ENCODE results near the gene OVOL1. TPM values are rescaled to one million over a fixed set of nuclear protein-coding genes. Genes with fewer than 3 reads are reported as not detected.

Gene OVOL1
- total RNA-seq, 2 donors from 2014 or later = 3.4 to 5.5 TPM

GRCh38 chr11:65814131-65814985 is 27.5 kb downstream of the OVOL1 start:
- no peak for TF ChIP-seq CTCF (conservative IDR thresholded peaks at IDR 0.05)
- H3K27me3 ChIP-seq (ENCODE audit: control insufficient read depth, insufficient read depth, low read length, poor library complexity, severe bottlenecking) = peaks cover 15% of the 10 kb centered on the region
- 82 to 85% methylated on average over 13 to 18 of the region's 18 CpGs for WGBS, 2 experiments (ENCODE audit: insufficient coverage in 1 of 2, insufficient read length in 1 of 2)
- no peak for DNase-seq
- peaks cover 27% of the 10 kb centered on the region for H3K27me3 Mint-ChIP-seq (ENCODE audit: insufficient read depth)
- H3K36me3 ChIP-seq (ENCODE audit: control insufficient read depth, insufficient read depth, low read length) = no peaks in the 10 kb centered on the region
- no peak overlapping the region for H3K4me3 ChIP-seq (ENCODE audit: low read length)
- H3K4me1 Mint-ChIP-seq = peaks cover 10% of the 10 kb centered on the region
- H3K27ac Mint-ChIP-seq = no peak overlapping the region
- no peak overlapping the region for H3K4me3 Mint-ChIP-seq
- no peak overlapping the region for H3K27ac ChIP-seq (ENCODE audit: low read depth, low read length)
- no peak overlapping the region for H3K9ac ChIP-seq (ENCODE audit: extremely low read depth, low read length, poor library complexity, severe bottlenecking)
- no peaks in the 10 kb centered on the region for H3K9me3 ChIP-seq (ENCODE audit: control insufficient read depth, low read length)
- no peaks in the 10 kb centered on the region for H3K36me3 Mint-ChIP-seq (ENCODE audit: low read depth)
- H3K4me1 ChIP-seq (ENCODE audit: control insufficient read depth, insufficient read depth, low read length) = no peaks in the 10 kb centered on the region
- no peaks in the 10 kb centered on the region for H3K9me3 Mint-ChIP-seq

- H3K27ac Mint-ChIP-seq = no peak overlapping the region
- H3K36me3 ChIP-seq (ENCODE audit: control insufficient read depth, insufficient read depth, low read length) = no peaks in the 10 kb centered on the region
- peaks cover 10% of the 10 kb centered on the region for H3K4me1 Mint-ChIP-seq
- H3K4me3 ChIP-seq (ENCODE audit: low read length) = no peak overlapping the region
- no peak for TF ChIP-seq CTCF (conservative IDR thresholded peaks at IDR 0.05)
- no peak for DNase-seq
- H3K9ac ChIP-seq (ENCODE audit: extremely low read depth, low read length, poor library complexity, severe bottlenecking) = no peak overlapping the region
- 90 to 92% methylated on average over 14 to 16 of the region's 16 CpGs for WGBS, 2 experiments (ENCODE audit: insufficient coverage in 1 of 2, insufficient read length in 1 of 2)
- no peaks in the 10 kb centered on the region for H3K4me1 ChIP-seq (ENCODE audit: control insufficient read depth, insufficient read depth, low read length)
- H3K27ac ChIP-seq (ENCODE audit: low read depth, low read length) = no peak overlapping the region
- H3K27me3 ChIP-seq (ENCODE audit: control insufficient read depth, insufficient read depth, low read length, poor library complexity, severe bottlenecking) = peaks cover 15% of the 10 kb centered on the region
- no peaks in the 10 kb centered on the region for H3K9me3 Mint-ChIP-seq
- H3K36me3 Mint-ChIP-seq (ENCODE audit: low read depth) = no peaks in the 10 kb centered on the region
- H3K9me3 ChIP-seq (ENCODE audit: control insufficient read depth, low read length) = no peaks in the 10 kb centered on the region
- no peak overlapping the region for H3K4me3 Mint-ChIP-seq
- peaks cover 23% of the 10 kb centered on the region for H3K27me3 Mint-ChIP-seq (ENCODE audit: insufficient read depth)
These were observed 28.2 kb downstream of the OVOL1 start for GRCh38 chr11:65814986-65815565.

GRCh38 chr11:65816696-65817095 is 29.8 kb downstream of the OVOL1 start:
- no peaks in the 10 kb centered on the region for H3K36me3 Mint-ChIP-seq (ENCODE audit: low read depth)
- 90 to 96% methylated on average over 2 to 3 of the region's 3 CpGs for WGBS, 2 experiments (ENCODE audit: insufficient coverage in 1 of 2, insufficient read length in 1 of 2)

More at GRCh38 chr11:65816696-65817095, 29.8 kb downstream of the OVOL1 start:
- peaks cover 15% of the 10 kb centered on the region for H3K27me3 ChIP-seq (ENCODE audit: control insufficient read depth, insufficient read depth, low read length, poor library complexity, severe bottlenecking)
- H3K36me3 ChIP-seq (ENCODE audit: control insufficient read depth, insufficient read depth, low read length) = no peaks in the 10 kb centered on the region
- no peak overlapping the region for H3K9ac ChIP-seq (ENCODE audit: extremely low read depth, low read length, poor library complexity, severe bottlenecking)
- H3K9me3 ChIP-seq (ENCODE audit: control insufficient read depth, low read length) = no peaks in the 10 kb centered on the region
- H3K4me3 ChIP-seq (ENCODE audit: low read length) = no peak overlapping the region
- Mint-ChIP-seq H3K27me3 (ENCODE audit: insufficient read depth) (peaks cover 19% of the 10 kb centered on the region), H3K4me1 (peaks cover 10% of the 10 kb centered on the region), H3K9me3 (no peaks in the 10 kb centered on the region), H3K27ac (no peak overlapping the region), H3K4me3 (peak overlapping the region; percentile 55)
- H3K27ac ChIP-seq (ENCODE audit: low read depth, low read length) = no peak overlapping the region
- no peaks in the 10 kb centered on the region for H3K4me1 ChIP-seq (ENCODE audit: control insufficient read depth, insufficient read depth, low read length)
- no peak for DNase-seq
- no peak for TF ChIP-seq CTCF (conservative IDR thresholded peaks at IDR 0.05)

All from endodermal cell (in vitro differentiated cells).